NB4 (cell line): ENCODE results near the gene DLX4.

Source experiments
- CTCF ChIP-seq: IDR thresholded peaks from one replicate; pipeline ENCODE4 v1.5.1; 2012; ENCODE audit warnings: low read depth, low read length
- MAX ChIP-seq: IDR thresholded peaks from 2 replicates; pipeline ENCODE4 v1.6.1; 2011; ENCODE audit warnings: low read depth, low read length
- POLR2A ChIP-seq: IDR thresholded peaks from 2 replicates; pipeline ENCODE4 v1.6.1; 2011; ENCODE audit warnings: mild to moderate bottlenecking; ENCODE audit not compliant: insufficient read length; ENCODE audit errors: extremely low read depth

- peak; percentile 97 for TF ChIP-seq CTCF
- TF ChIP-seq POLR2A = no peak
- TF ChIP-seq MAX = no peak
Observed at GRCh38 chr17:49952209-49952911, 16.6 kb upstream of the DLX4 start.
